ENCODE data around the gene SUGP1.
A peak's percentile ranks its signal among the peaks of the same experiment; 100 is the strongest.
"Not testable (repeated sequence)": the region's sequence is repeated elsewhere in the genome, so short reads cannot be mapped to it uniquely, and the experiment has no call there.

Gene SUGP1, protein sequence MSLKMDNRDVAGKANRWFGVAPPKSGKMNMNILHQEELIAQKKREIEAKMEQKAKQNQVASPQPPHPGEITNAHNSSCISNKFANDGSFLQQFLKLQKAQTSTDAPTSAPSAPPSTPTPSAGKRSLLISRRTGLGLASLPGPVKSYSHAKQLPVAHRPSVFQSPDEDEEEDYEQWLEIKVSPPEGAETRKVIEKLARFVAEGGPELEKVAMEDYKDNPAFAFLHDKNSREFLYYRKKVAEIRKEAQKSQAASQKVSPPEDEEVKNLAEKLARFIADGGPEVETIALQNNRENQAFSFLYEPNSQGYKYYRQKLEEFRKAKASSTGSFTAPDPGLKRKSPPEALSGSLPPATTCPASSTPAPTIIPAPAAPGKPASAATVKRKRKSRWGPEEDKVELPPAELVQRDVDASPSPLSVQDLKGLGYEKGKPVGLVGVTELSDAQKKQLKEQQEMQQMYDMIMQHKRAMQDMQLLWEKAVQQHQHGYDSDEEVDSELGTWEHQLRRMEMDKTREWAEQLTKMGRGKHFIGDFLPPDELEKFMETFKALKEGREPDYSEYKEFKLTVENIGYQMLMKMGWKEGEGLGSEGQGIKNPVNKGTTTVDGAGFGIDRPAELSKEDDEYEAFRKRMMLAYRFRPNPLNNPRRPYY

GRCh38 chr19:19320361-19321140 is at the start of gene SUGP1, which contains the start of gene MAU2:
Gene SUGP1, minus strand, starts transcription at chr19:19320509. Its CDS starts 13 bp downstream, at chr19:19320496.
Gene MAU2, plus strand, starts transcription at chr19:19320829. Its CDS starts 31 bp downstream, at chr19:19320860.
- Mint-ChIP-seq H3K36me3 (peaks cover 9% of the 10 kb centered on the region), H3K9me3 (no peaks in the 10 kb centered on the region), H3K4me3 (peak within 1 kb of the TSS; percentile 96), H3K27me3 (no peaks in the 10 kb centered on the region), H3K27ac (peak within 1 kb of the TSS; percentile 97), H3K4me1 (peaks cover 15% of the 10 kb centered on the region)
- DNase-seq (ENCODE audit: low spot score in 2 of 2), result peak; percentile 82 to 86
- ATAC-seq (ENCODE audit: low read depth), result peak; percentile 87

DNA sequence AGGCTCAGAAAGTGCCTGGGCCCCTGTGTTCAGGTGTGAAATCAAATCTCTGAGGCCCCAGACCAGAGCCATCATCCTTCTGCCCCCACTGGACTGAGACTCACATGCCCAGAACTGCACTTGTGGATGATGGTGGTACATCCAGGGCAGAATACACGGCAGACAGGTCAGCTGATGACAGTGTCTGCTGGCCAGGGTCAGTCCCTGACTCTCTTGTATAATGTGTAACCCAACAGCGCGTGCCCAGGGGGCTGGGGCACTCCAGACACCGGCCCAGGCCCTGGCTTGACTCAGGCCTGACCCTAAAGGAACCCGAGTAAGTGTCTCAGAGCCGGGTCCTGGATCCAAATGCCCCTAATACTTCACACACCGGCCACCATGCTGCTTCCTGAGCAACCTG is 47.8 kb upstream of the SUGP1 start:
- no peak for DNase-seq (ENCODE audit: low spot score in 2 of 2)
- no peaks in the 10 kb centered on the region for H3K9me3 Mint-ChIP-seq
- no peaks in the 10 kb centered on the region for H3K27me3 Mint-ChIP-seq
- no peak overlapping the region for H3K4me3 Mint-ChIP-seq
- H3K27ac Mint-ChIP-seq, result no peak overlapping the region
- ATAC-seq (ENCODE audit: low read depth), result no peak
- H3K4me1 Mint-ChIP-seq, result peaks cover 14% of the 10 kb centered on the region
- no peaks in the 10 kb centered on the region for H3K36me3 Mint-ChIP-seq

GRCh38 chr19:19366434-19367396 is 46.4 kb upstream of the SUGP1 start:
- no peaks in the 10 kb centered on the region for H3K9me3 Mint-ChIP-seq
- H3K4me1 Mint-ChIP-seq, result peaks cover 13% of the 10 kb centered on the region
- peak overlapping the region; percentile 62 for H3K4me3 Mint-ChIP-seq
- ATAC-seq (ENCODE audit: low read depth), result peak; percentile 74
- no peaks in the 10 kb centered on the region for H3K36me3 Mint-ChIP-seq
- DNase-seq (ENCODE audit: low spot score in 2 of 2), result peak; percentile 58 to 62
- no peak overlapping the region for H3K27ac Mint-ChIP-seq
- H3K27me3 Mint-ChIP-seq, result no peaks in the 10 kb centered on the region

- Mint-ChIP-seq H3K9me3 (no peaks in the 10 kb centered on the region), H3K27ac (no peak overlapping the region), H3K27me3 (no peaks in the 10 kb centered on the region), H3K4me3 (peak overlapping the region; percentile 71), H3K4me1 (peaks cover 19% of the 10 kb centered on the region), H3K36me3 (peaks cover 2% of the 10 kb centered on the region)
- DNase-seq (ENCODE audit: low spot score in 2 of 2) (no peak), ATAC-seq (ENCODE audit: low read depth) (no peak)
Measured at GRCh38 chr19:19362075-19362474, 41.8 kb upstream of the SUGP1 start.

GRCh38 chr19:19361075-19361594 is 40.8 kb upstream of the SUGP1 start:
- Mint-ChIP-seq H3K9me3 (no peaks in the 10 kb centered on the region), H3K36me3 (peaks cover 2% of the 10 kb centered on the region), H3K4me1 (peaks cover 17% of the 10 kb centered on the region), H3K4me3 (peak overlapping the region; percentile 67), H3K27ac (peak overlapping the region; percentile 78), H3K27me3 (no peaks in the 10 kb centered on the region)
- ATAC-seq (ENCODE audit: low read depth), result peak; percentile 61
- DNase-seq (ENCODE audit: low spot score in 2 of 2), result peak; percentile 61 to 62

- Mint-ChIP-seq H3K27ac (no peak overlapping the region), H3K4me1 (peaks cover 8% of the 10 kb centered on the region), H3K36me3 (peaks cover 12% of the 10 kb centered on the region), H3K9me3 (no peaks in the 10 kb centered on the region), H3K27me3 (no peaks in the 10 kb centered on the region), H3K4me3 (no peak overlapping the region)
- no peak for ATAC-seq (ENCODE audit: low read depth)
- no peak for DNase-seq (ENCODE audit: low spot score in 2 of 2)
Measured at GRCh38 chr19:19356901-19357566, 36.7 kb upstream of the SUGP1 start.

GRCh38 chr19:19356500-19356899 is 36.2 kb upstream of the SUGP1 start:
- no peaks in the 10 kb centered on the region for H3K27me3 Mint-ChIP-seq
- H3K4me1 Mint-ChIP-seq, result peaks cover 6% of the 10 kb centered on the region
- no peak overlapping the region for H3K4me3 Mint-ChIP-seq
- H3K27ac Mint-ChIP-seq, result no peak overlapping the region
- DNase-seq (ENCODE audit: low spot score in 2 of 2) (no peak), ATAC-seq (ENCODE audit: low read depth) (no peak)
- H3K36me3 Mint-ChIP-seq, result peaks cover 12% of the 10 kb centered on the region
- H3K9me3 Mint-ChIP-seq, result no peaks in the 10 kb centered on the region

DNA sequence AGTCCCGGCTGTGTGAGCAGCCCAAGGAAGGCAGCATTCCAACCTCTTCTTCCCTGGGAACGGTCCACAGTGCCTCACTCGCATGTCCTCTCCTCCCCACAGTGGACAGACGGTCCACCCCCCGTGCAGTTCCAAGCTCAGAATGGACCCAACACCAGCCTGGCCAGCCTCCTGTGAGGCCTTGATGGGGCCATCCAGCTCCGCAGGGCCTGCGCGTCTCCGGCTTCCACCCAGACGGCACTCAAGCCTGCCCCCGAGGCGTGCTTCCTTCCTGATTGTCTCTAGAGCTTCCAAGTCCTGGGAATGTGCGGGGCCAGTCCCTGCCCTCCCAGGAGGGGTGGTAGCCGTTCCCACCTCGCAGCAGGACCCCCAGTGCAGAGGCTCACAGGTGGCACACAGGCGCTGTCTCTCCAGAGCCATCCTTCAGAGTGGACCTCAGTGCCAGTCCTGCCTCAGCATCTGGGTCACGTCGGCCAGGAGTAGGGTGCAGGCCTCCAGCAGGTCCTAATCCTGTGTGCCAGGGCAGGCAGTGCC is 35.4 kb upstream of the SUGP1 start:
- no peak for ATAC-seq (ENCODE audit: low read depth)
- DNase-seq (ENCODE audit: low spot score in 2 of 2), result no peak
- Mint-ChIP-seq H3K27ac (no peak overlapping the region), H3K4me3 (no peak overlapping the region), H3K36me3 (peaks cover 12% of the 10 kb centered on the region), H3K4me1 (no peaks in the 10 kb centered on the region), H3K27me3 (no peaks in the 10 kb centered on the region), H3K9me3 (no peaks in the 10 kb centered on the region)

DNA sequence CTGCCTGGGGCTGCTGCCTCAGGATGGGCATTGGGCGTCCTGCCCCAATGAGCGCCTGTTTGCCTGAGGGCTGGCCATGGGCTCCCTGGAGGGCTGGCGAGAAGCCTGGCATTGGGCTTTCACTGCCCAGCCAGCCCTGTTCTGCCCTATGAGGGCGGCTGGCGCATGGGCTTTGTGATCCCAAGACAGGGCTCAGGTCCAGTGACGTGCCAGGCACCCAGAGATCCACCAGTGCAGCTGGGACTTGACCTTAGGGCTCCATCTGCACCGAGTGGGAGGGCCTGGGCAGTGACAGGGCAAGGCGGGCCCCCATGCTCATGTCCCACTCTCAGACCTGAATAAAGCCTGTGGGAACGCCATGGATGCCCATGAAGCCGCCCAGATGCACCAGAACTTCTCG is 34.6 kb upstream of the SUGP1 start:
- Mint-ChIP-seq H3K9me3 (no peaks in the 10 kb centered on the region), H3K36me3 (peaks cover 14% of the 10 kb centered on the region), H3K4me1 (no peaks in the 10 kb centered on the region)

DNA sequence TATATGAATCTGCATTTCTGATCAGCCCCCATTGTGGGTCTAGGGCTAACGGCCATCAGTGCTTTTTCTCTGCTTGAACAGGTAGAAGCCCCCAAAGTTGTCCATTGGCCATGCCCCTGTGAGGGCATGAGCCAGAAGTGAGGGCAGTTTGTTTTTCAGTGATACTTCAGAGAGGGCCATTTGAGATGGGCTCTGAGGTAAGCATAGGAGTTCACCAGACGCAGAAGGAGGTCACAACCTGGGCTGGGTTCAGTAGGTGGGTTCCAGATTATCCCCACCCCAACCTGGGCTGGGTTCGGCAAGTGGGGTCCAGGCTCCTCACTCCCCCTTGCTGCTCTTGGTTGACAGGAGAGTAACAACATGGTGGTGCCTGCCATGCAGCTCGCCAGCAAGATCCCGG is 33.7 kb upstream of the SUGP1 start:
- no peak overlapping the region for H3K4me3 Mint-ChIP-seq
- peaks cover 17% of the 10 kb centered on the region for H3K36me3 Mint-ChIP-seq
- no peak overlapping the region for H3K27ac Mint-ChIP-seq
- no peaks in the 10 kb centered on the region for H3K9me3 Mint-ChIP-seq
- no peaks in the 10 kb centered on the region for H3K4me1 Mint-ChIP-seq
- ATAC-seq (ENCODE audit: low read depth) (no peak), DNase-seq (ENCODE audit: low spot score in 2 of 2) (no peak)
- no peaks in the 10 kb centered on the region for H3K27me3 Mint-ChIP-seq

More for the DNA sequence above, 34.6 kb upstream of the SUGP1 start:
- Mint-ChIP-seq H3K27me3 (no peaks in the 10 kb centered on the region), H3K4me3 (no peak overlapping the region), H3K27ac (no peak overlapping the region)
- DNase-seq (ENCODE audit: low spot score in 2 of 2) (no peak), ATAC-seq (ENCODE audit: low read depth) (no peak)

- Mint-ChIP-seq H3K27ac (no peak overlapping the region), H3K9me3 (no peaks in the 10 kb centered on the region)
Measured at GRCh38 chr19:19352823-19353222, 32.5 kb upstream of the SUGP1 start.

DNA sequence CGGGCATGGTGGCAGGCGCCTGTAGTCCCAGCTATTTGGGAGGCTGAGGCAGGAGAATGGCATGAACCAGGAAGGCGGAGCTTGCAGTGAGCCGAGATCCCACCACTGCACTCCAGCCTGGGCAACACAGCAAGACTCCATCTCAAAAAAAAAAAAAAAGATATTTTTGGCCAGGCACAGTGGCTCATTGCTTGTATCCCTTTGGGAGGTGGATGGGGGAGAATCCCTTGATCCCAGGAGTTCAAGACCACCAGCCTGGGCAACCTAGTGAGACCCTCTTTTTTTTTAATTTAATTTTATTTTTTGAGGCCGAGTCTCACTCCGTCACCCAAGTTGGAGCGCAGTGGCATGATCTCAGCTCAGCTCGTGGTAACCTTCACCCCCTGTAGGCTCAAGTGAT is 30.4 kb upstream of the SUGP1 start:
- peaks cover 30% of the 10 kb centered on the region for H3K36me3 Mint-ChIP-seq
- not testable (repeated sequence) for H3K27ac Mint-ChIP-seq

More at GRCh38 chr19:19352823-19353222, 32.5 kb upstream of the SUGP1 start:
- DNase-seq (ENCODE audit: low spot score in 2 of 2) (no peak), ATAC-seq (ENCODE audit: low read depth) (no peak)
- no peaks in the 10 kb centered on the region for H3K27me3 Mint-ChIP-seq
- peaks cover 17% of the 10 kb centered on the region for H3K36me3 Mint-ChIP-seq
- no peak overlapping the region for H3K4me3 Mint-ChIP-seq
- H3K4me1 Mint-ChIP-seq, result no peaks in the 10 kb centered on the region

More for the DNA sequence above, 30.4 kb upstream of the SUGP1 start:
- not testable (repeated sequence) for ATAC-seq (ENCODE audit: low read depth); H3K9me3 Mint-ChIP-seq; H3K27me3 Mint-ChIP-seq; H3K4me1 Mint-ChIP-seq; H3K4me3 Mint-ChIP-seq; DNase-seq (ENCODE audit: low spot score in 2 of 2)

All from memory B cell (primary cell).